HepG2 (cell line): Measurements from ENCODE around the gene MVP. TPM values are rescaled to one million over a fixed set of nuclear protein-coding genes. Genes with fewer than 3 reads are reported as not detected.

Experiments used
- CENPT ChIP-seq: sonication (generic); formaldehyde crosslinking; IDR thresholded peaks from 2 replicates; pipeline ENCODE4 v1.8.0; 2022; ENCODE audit warnings: low read depth, mild to moderate bottlenecking, moderate library complexity, missing genetic modification reagents
- EEA1 ChIP-seq: sonication (generic); formaldehyde crosslinking; IDR thresholded peaks from 2 replicates; pipeline ENCODE4 v1.5.1; 2020; ENCODE audit warnings: mild to moderate bottlenecking, missing genetic modification reagents, borderline replicate concordance
- FOSL1 ChIP-seq: sonication (generic); formaldehyde crosslinking; IDR thresholded peaks from 2 replicates; pipeline ENCODE4 v1.9.0; 2021; ENCODE audit warnings: missing genetic modification reagents, borderline replicate concordance
- FOXA1 ChIP-seq, 2 experiments: fragments of 450-650 bp in 1 of 2; sonication (generic) in 1 of 2; formaldehyde crosslinking in 1 of 2; IDR thresholded peaks; 2 replicates each; pipeline versions ENCODE4 v1.4.0 to v1.6.1; 2016 to 2020; ENCODE audit warnings: missing genetic modification reagents in 1 of 2
- FOXM1 ChIP-seq: sonication (generic); formaldehyde crosslinking; IDR thresholded peaks from 2 replicates; pipeline ENCODE4 v1.5.0; 2020; ENCODE audit warnings: missing genetic modification reagents
- HDAC2 ChIP-seq: sonication (generic); formaldehyde crosslinking; IDR thresholded peaks from 2 replicates; pipeline ENCODE4 v1.4.0; 2020; ENCODE audit warnings: missing genetic modification reagents
- IKZF1 ChIP-seq: fragments of 450-650 bp; IDR thresholded peaks from 2 replicates; pipeline ENCODE4 v1.7.1; 2016
- LCORL ChIP-seq, 2 experiments: fragments of 450-650 bp in 1 of 2; sonication (generic) in 1 of 2; formaldehyde crosslinking in 1 of 2; IDR thresholded peaks; 2 replicates each; pipeline versions ENCODE4 v1.5.0 to v1.6.1; 2017 to 2020; ENCODE audit warnings: antibody characterized with exemption in 1 of 2, missing genetic modification reagents in 1 of 2
- NAIF1 ChIP-seq: sonication (generic); formaldehyde crosslinking; IDR thresholded peaks from 2 replicates; pipeline ENCODE4 v1.5.0; 2020; ENCODE audit warnings: mild to moderate bottlenecking, missing genetic modification reagents, borderline replicate concordance
- NR2C2 ChIP-seq: sonication (generic); formaldehyde crosslinking; IDR thresholded peaks from 2 replicates; pipeline ENCODE4 v1.4.0; 2020; ENCODE audit warnings: missing genetic modification reagents, mild to moderate bottlenecking, moderate library complexity, borderline replicate concordance
- PCBP1 ChIP-seq: fragments of 200-400 bp; formaldehyde crosslinking; IDR thresholded peaks from 2 replicates; pipeline ENCODE4 v1.6.1; 2017; ENCODE audit warnings: mild to moderate bottlenecking, low read depth, low read length, borderline replicate concordance
- SMARCC2 ChIP-seq: fragments of 450-650 bp; IDR thresholded peaks from 2 replicates; pipeline ENCODE4 v1.6.1; 2017; ENCODE audit warnings: antibody characterized with exemption, mild to moderate bottlenecking
- SRSF4 ChIP-seq: fragments of 200-400 bp; formaldehyde crosslinking; IDR thresholded peaks from one replicate; pipeline ENCODE4 v1.6.1; 2018; ENCODE audit warnings: mild to moderate bottlenecking, low read depth, low read length, moderate library complexity; ENCODE audit not compliant: poor library complexity, severe bottlenecking
- SRY ChIP-seq: sonication (generic); formaldehyde crosslinking; IDR thresholded peaks from 2 replicates; pipeline ENCODE4 v1.8.0; 2022; ENCODE audit warnings: mild to moderate bottlenecking, missing genetic modification reagents
- TEAD2 ChIP-seq: sonication (generic); formaldehyde crosslinking; IDR thresholded peaks from 2 replicates; pipeline ENCODE4 v1.9.0; 2021; ENCODE audit warnings: missing genetic modification reagents
- XRCC5 ChIP-seq: fragments of 200-400 bp; formaldehyde crosslinking; optimal IDR thresholded peaks from 2 replicates; pipeline ENCODE3; 2017; ENCODE audit warnings: mild to moderate bottlenecking, low read length
- ZNF331 ChIP-seq: sonication (generic); formaldehyde crosslinking; IDR thresholded peaks from 2 replicates; pipeline ENCODE4 v1.4.0; 2020; ENCODE audit warnings: missing genetic modification reagents
- ZNF567 ChIP-seq: sonication (generic); formaldehyde crosslinking; IDR thresholded peaks from 2 replicates; pipeline ENCODE4 v1.8.1; 2023; ENCODE audit warnings: mild to moderate bottlenecking, missing genetic modification reagents, borderline replicate concordance
- ZNF766 ChIP-seq: sonication (generic); formaldehyde crosslinking; IDR thresholded peaks from 2 replicates; pipeline ENCODE4 v1.5.0; 2020; ENCODE audit warnings: missing genetic modification reagents, borderline replicate concordance
- ZNF839 ChIP-seq: sonication (generic); formaldehyde crosslinking; IDR thresholded peaks from 2 replicates; pipeline ENCODE4 v1.4.0; 2020; ENCODE audit warnings: missing genetic modification reagents, mild to moderate bottlenecking, borderline replicate concordance
- ZSCAN20 ChIP-seq: sonication (generic); formaldehyde crosslinking; IDR thresholded peaks from 2 replicates; pipeline ENCODE4 v1.4.0; 2020; ENCODE audit warnings: missing genetic modification reagents, mild to moderate bottlenecking, borderline replicate concordance
- polyA plus RNA-seq, 8 experiments: library from polyadenylated mRNA; depleted of rRNA in 3 of 8; stranded (reverse) in 7 of 8; unstranded in 1 of 8; fragments of >200 nt; fragmentation: Illumina TruSeq in 4 of 8; extraction: Trizol in 4 of 8; gene quantifications; 2 replicates each; pipeline versions ENCODE4 v1.2.1 to v1.2.3, GENCODE V29; 2011 to 2016; ENCODE audit warnings: low read depth in 4 of 8, missing spikeins in 1 of 8, mixed read lengths in 1 of 8; ENCODE audit not compliant: insufficient read depth in 1 of 8
- total RNA-seq, 5 experiments: library from RNA; depleted of rRNA; stranded (reverse); fragments of >200 nt; fragmentation: Illumina TruSeq; extraction: Trizol; gene quantifications; 2 replicates each; pipeline ENCODE4 v1.2.3, GENCODE V29; 2016; ENCODE audit warnings: low read depth in 1 of 5
- TF ChIP-seq, protein P1 (sequence below): sonication (generic); formaldehyde crosslinking; IDR thresholded peaks from 2 replicates; pipeline ENCODE4 v1.5.1; 2020; ENCODE audit warnings: mild to moderate bottlenecking, missing genetic modification reagents, borderline replicate concordance
- TF ChIP-seq, protein P2 (sequence below): sonication (generic); formaldehyde crosslinking; IDR thresholded peaks from 2 replicates; pipeline ENCODE4 v1.8.0; 2022; ENCODE audit warnings: low read depth, missing genetic modification reagents
- TF ChIP-seq, protein P3 (sequence below): sonication (generic); formaldehyde crosslinking; IDR thresholded peaks from 2 replicates; pipeline ENCODE4 v1.4.0; 2020; ENCODE audit warnings: missing genetic modification reagents
- TF ChIP-seq, protein P4 (sequence below): sonication (generic); formaldehyde crosslinking; IDR thresholded peaks from 2 replicates; pipeline ENCODE4 v1.8.1; 2023; ENCODE audit warnings: missing genetic modification reagents, inconsistent platforms, borderline replicate concordance

Gene MVP
- total and polyA plus RNA-seq, 2 of the 13 experiments (the other 11 are each of a cell fraction or from before 2014, with no cell fraction given), result 22.9 to 43.5 TPM

DNA sequence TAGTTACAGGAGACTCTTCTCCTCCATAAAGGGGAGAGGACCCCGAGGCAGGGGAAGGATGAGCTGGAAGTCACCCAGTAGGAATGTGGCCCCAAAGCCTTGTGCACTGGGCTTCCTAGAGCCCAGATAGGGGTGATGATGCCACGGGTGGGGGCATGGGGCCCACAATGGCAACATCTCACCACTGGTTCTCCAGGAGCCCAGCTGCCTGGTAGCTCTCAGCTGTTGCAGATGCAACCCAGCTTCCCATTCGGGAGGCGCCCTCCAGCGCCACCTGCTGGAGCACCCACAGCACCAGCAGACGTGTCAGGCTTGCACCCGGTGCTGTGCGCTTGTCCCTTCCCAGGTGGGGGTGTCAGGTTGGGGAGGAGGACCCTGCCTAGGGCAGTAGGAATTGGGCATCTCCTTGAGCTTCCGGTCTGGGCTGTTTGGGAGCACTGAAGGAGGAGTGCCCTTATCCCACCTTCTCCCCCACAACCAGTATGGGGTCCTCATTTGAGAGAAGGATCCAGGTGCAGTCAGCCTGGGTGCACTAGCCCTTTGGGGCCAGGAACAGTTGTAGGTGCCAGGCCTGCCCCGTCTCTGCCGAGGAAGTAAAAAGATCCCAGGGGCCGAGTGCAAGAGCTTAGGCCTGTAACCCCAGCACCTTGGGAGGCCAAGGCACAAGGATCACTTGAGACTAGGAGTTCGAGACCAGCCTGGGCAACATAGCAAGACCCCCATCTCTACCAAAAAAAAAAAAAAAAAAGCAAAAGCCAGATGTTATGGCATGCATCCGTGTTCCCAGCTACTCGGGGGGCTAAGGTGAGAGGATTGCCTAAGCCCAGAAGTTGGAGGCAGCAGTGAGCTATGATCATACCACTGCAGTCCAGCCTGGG, 28.4 kb downstream of the MVP start (continued):
- TF ChIP-seq HDAC2 (CRISPR knock-in tag), result peak; percentile 42; the same call in 1 of the 2 replicates
- TF ChIP-seq PCBP1, result no peak
- TF ChIP-seq NR2C2 (CRISPR knock-in tag), result no peak
- no peak for TF ChIP-seq TEAD2 (CRISPR knock-in tag)
- TF ChIP-seq XRCC5, result peak; percentile 94
- TF ChIP-seq SRSF4, result no peak
- TF ChIP-seq ZNF766 (CRISPR knock-in tag), result 0 out of 2 replicates have a peak, but pooled peaks have one; percentile 60
- TF ChIP-seq NAIF1, result no peak
- no peak for TF ChIP-seq FOXM1 (CRISPR knock-in tag)
- peak; percentile 88; the same call in 1 of the 2 replicates for TF ChIP-seq ZNF839 (CRISPR knock-in tag)
- TF ChIP-seq CENPT (CRISPR knock-in tag), result no peak
- TF ChIP-seq, protein P1, sequence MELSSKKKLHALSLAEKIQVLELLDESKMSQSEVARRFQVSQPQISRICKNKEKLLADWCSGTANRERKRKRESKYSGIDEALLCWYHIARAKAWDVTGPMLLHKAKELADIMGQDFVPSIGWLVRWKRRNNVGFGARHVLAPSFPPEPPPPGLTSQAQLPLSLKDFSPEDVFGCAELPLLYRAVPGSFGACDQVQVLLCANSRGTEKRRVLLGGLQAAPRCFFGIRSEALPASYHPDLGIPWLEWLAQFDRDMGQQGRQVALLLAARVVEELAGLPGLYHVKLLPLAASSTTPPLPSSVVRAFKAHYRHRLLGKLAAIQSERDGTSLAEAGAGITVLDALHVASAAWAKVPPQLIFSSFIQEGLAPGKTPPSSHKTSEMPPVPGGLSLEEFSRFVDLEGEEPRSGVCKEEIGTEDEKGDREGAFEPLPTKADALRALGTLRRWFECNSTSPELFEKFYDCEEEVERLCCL (CRISPR knock-in tag), result no peak
- no peak for TF ChIP-seq FOSL1 (CRISPR knock-in tag)
- TF ChIP-seq, protein P2, sequence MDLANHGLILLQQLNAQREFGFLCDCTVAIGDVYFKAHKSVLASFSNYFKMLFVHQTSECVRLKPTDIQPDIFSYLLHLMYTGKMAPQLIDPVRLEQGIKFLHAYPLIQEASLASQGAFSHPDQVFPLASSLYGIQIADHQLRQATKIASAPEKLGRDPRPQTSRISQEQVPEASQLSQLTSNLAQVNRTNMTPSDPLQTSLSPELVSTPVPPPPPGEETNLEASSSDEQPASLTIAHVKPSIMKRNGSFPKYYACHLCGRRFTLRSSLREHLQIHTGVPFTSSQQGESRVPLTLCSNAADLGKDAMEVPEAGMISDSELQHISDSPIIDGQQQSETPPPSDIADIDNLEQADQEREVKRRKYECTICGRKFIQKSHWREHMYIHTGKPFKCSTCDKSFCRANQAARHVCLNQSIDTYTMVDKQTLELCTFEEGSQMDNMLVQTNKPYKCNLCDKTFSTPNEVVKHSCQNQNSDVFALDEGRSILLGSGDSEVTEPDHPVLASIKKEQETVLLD (CRISPR knock-in tag), result no peak
- TF ChIP-seq, protein P3, sequence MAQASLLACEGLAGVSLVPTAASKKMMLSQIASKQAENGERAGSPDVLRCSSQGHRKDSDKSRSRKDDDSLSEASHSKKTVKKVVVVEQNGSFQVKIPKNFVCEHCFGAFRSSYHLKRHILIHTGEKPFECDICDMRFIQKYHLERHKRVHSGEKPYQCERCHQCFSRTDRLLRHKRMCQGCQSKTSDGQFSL (CRISPR knock-in tag), result peak; percentile 72; the same call in 1 of the 2 replicates
- TF ChIP-seq LCORL (IDR thresholded peaks at IDR 0.05), result no peak
- no peak for TF ChIP-seq LCORL (CRISPR knock-in tag; IDR thresholded peaks at IDR 0.05)
- no peak; the same call in 1 of the 2 replicates for TF ChIP-seq ZNF567
- no peak for TF ChIP-seq ZSCAN20 (CRISPR knock-in tag)
- TF ChIP-seq FOXA1 (IDR thresholded peaks at IDR 0.05), result no peak
- 0 out of 2 replicates have a peak, but pooled peaks have one; percentile 6 for TF ChIP-seq FOXA1 (CRISPR knock-in tag; IDR thresholded peaks at IDR 0.05)
- TF ChIP-seq, protein P4, sequence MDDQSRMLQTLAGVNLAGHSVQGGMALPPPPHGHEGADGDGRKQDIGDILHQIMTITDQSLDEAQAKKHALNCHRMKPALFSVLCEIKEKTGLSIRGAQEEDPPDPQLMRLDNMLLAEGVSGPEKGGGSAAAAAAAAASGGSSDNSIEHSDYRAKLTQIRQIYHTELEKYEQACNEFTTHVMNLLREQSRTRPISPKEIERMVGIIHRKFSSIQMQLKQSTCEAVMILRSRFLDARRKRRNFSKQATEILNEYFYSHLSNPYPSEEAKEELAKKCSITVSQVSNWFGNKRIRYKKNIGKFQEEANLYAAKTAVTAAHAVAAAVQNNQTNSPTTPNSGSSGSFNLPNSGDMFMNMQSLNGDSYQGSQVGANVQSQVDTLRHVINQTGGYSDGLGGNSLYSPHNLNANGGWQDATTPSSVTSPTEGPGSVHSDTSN (CRISPR knock-in tag), result no peak
- peak; percentile 85; the same call in 1 of the 2 replicates for TF ChIP-seq ZNF331
- no peak for TF ChIP-seq SRY
- TF ChIP-seq EEA1 (CRISPR knock-in tag), result no peak; the same call in 1 of the 2 replicates
- no peak for TF ChIP-seq SMARCC2
- TF ChIP-seq IKZF1, result no peak
